Glutamatergic neuron (in vitro differentiated cells): ENCODE results near the gene EDEM3. TPM values are rescaled to one million over a fixed set of nuclear protein-coding genes. Genes with fewer than 3 reads are reported as not detected.

Experiments used
- DNase-seq: peaks from one replicate; pipeline ENCODE4 v3.0.0; 2022
- H3K27ac Mint-ChIP-seq: one replicate; pipeline ENCODE4 v1.8.0; 2020; ENCODE audit warnings: mild to moderate bottlenecking, mixed read lengths, inconsistent platforms; ENCODE audit not compliant: unreplicated experiment
- H3K27me3 Mint-ChIP-seq: one replicate; pipeline ENCODE4 v1.8.0; 2020; ENCODE audit warnings: mild to moderate bottlenecking, moderate library complexity, mixed read lengths, inconsistent platforms; ENCODE audit not compliant: unreplicated experiment
- H3K36me3 Mint-ChIP-seq: one replicate; pipeline ENCODE4 v1.8.0; 2020; ENCODE audit warnings: mild to moderate bottlenecking, mixed read lengths, inconsistent platforms; ENCODE audit not compliant: unreplicated experiment
- H3K4me1 Mint-ChIP-seq: one replicate; pipeline ENCODE4 v1.8.0; 2020; ENCODE audit warnings: mild to moderate bottlenecking, low read depth, mixed read lengths, inconsistent platforms; ENCODE audit not compliant: unreplicated experiment
- H3K4me3 Mint-ChIP-seq: one replicate; pipeline ENCODE4 v1.8.0; 2020; ENCODE audit warnings: mild to moderate bottlenecking, mixed read lengths, inconsistent platforms; ENCODE audit not compliant: unreplicated experiment
- H3K9me3 Mint-ChIP-seq: one replicate; pipeline ENCODE4 v1.8.0; 2020; ENCODE audit warnings: mild to moderate bottlenecking, moderate library complexity, mixed read lengths, inconsistent platforms; ENCODE audit not compliant: unreplicated experiment
- CTCF ChIP-seq: fragments of 200-600 bp; sonication (generic); IDR thresholded peaks from one replicate; pipeline ENCODE4 v1.5.0; 2021; ENCODE audit not compliant: partially characterized antibody, unreplicated experiment
- total RNA-seq: library from RNA; stranded (reverse); fragmentation: NEBNext Ultra II Directional; extraction: Animal tissue kit (Norgen Biotek cat#: 25700); gene quantifications from one replicate; pipeline ENCODE4 v1.2.1, GENCODE V29; 2021; ENCODE audit not compliant: unreplicated experiment

EDEM3 gene
- total RNA-seq, 1 donor from 2014 or later: 23.6 TPM

- Mint-ChIP-seq H3K36me3 (peaks cover 9% of the 10 kb centered on the region), H3K4me1 (no peaks in the 10 kb centered on the region), H3K27me3 (no peaks in the 10 kb centered on the region), H3K4me3 (no peak overlapping the region), H3K27ac (no peak overlapping the region), H3K9me3 (peaks cover 5% of the 10 kb centered on the region)
- no peak for TF ChIP-seq CTCF
- DNase-seq: no peak
Measured at GRCh38 chr1:184648160-184648855, 106.3 kb downstream of the EDEM3 start.

- DNase-seq: no peak
- Mint-ChIP-seq H3K4me3 (no peak overlapping the region), H3K27ac (no peak overlapping the region), H3K36me3 (peaks cover 14% of the 10 kb centered on the region), H3K4me1 (no peaks in the 10 kb centered on the region), H3K9me3 (peaks cover 6% of the 10 kb centered on the region), H3K27me3 (no peaks in the 10 kb centered on the region)
- TF ChIP-seq CTCF: no peak
Measured at GRCh38 chr1:184647471-184647870, 107.2 kb downstream of the EDEM3 start.

GRCh38 chr1:184646824-184647223 is 107.8 kb downstream of the EDEM3 start:
- no peak for TF ChIP-seq CTCF
- Mint-ChIP-seq H3K9me3 (peaks cover 6% of the 10 kb centered on the region), H3K4me1 (no peaks in the 10 kb centered on the region), H3K27me3 (peaks cover 2% of the 10 kb centered on the region), H3K36me3 (peaks cover 18% of the 10 kb centered on the region), H3K27ac (no peak overlapping the region), H3K4me3 (no peak overlapping the region)
- DNase-seq: no peak

- DNase-seq: no peak
- H3K36me3 Mint-ChIP-seq: peaks cover 14% of the 10 kb centered on the region
Measured at GRCh38 chr1:184646178-184646701, 108.4 kb downstream of the EDEM3 start.

More at GRCh38 chr1:184646178-184646701, 108.4 kb downstream of the EDEM3 start:
- TF ChIP-seq CTCF: no peak
- Mint-ChIP-seq H3K27me3 (peaks cover 2% of the 10 kb centered on the region), H3K4me1 (no peaks in the 10 kb centered on the region), H3K4me3 (no peak overlapping the region), H3K27ac (no peak overlapping the region), H3K9me3 (peaks cover 4% of the 10 kb centered on the region)
